H1 (cell line): ENCODE data around the gene PSD2. TPM values are rescaled to one million over a fixed set of nuclear protein-coding genes. Genes with fewer than 3 reads are reported as not detected.

ENCODE experiments used
- CTCF ChIA-PET: fragments of 300-600 bp; sonication (Branson Sonifier 250); formaldehyde crosslinking; loops from one replicate; lab custom pipeline; 2021; ENCODE audit not compliant: partially characterized antibody; lab: Charles Lee
- POLR2A ChIA-PET: fragments of 300-600 bp; sonication (Branson Sonifier 250); formaldehyde crosslinking; loops from one replicate; lab custom pipeline; 2021; ENCODE audit warnings: inconsistent platforms; ENCODE audit not compliant: partially characterized antibody; lab: Charles Lee
- DNase-seq, 2 experiments: peaks; one replicate each; pipeline versions ENCODE4 v3.0.0 to v3.0.0-alpha.2; 2010 to 2022; ENCODE audit warnings: low spot score in 2 of 2, low read depth in 1 of 2, mixed read lengths in 1 of 2
- FAIRE-seq: peaks from 2 replicates; lab custom pipeline; 2011; peaks lifted over from hg19 to GRCh38; lab: Jason Lieb, UNC
- H2AFZ ChIP-seq: 2 replicates; pipeline ENCODE4 v1.8.1; 2012; ENCODE audit warnings: low read length, inconsistent platforms
- H2AK5ac ChIP-seq: 2 replicates; pipeline ENCODE4 v1.6.1; 2013; ENCODE audit warnings: low read depth, low read length
- H2BK120ac ChIP-seq: replicated peaks from 2 replicates; pipeline ENCODE3; 2013; ENCODE audit warnings: low read depth, low read length, inconsistent platforms
- H2BK12ac ChIP-seq: 2 replicates; pipeline ENCODE4 v1.6.1; 2013; ENCODE audit warnings: low read depth, low read length
- H2BK15ac ChIP-seq: 2 replicates; pipeline ENCODE4 v1.6.1; 2013; ENCODE audit warnings: low read length
- H2BK20ac ChIP-seq: 2 replicates; pipeline ENCODE4 v1.6.1; 2013; ENCODE audit warnings: low read length
- H2BK5ac ChIP-seq: 2 replicates; pipeline ENCODE4 v1.6.1; 2013; ENCODE audit warnings: low read depth, low read length
- H3K14ac ChIP-seq: 2 replicates; pipeline ENCODE4 v1.6.1; 2013; ENCODE audit warnings: inconsistent platforms; ENCODE audit not compliant: insufficient read length
- H3K18ac ChIP-seq: 2 replicates; pipeline ENCODE4 v1.6.1; 2013; ENCODE audit warnings: low read length; ENCODE audit errors: extremely low read depth
- H3K23ac ChIP-seq: 2 replicates; pipeline ENCODE4 v1.6.1; 2013; ENCODE audit warnings: inconsistent platforms; ENCODE audit not compliant: insufficient read length
- H3K23me2 ChIP-seq: 2 replicates; pipeline ENCODE4 v1.6.1; 2013; ENCODE audit warnings: low read depth, low read length
- H3K27ac ChIP-seq: 2 replicates; pipeline ENCODE4 v1.6.1; 2011; ENCODE audit warnings: low read depth, low read length, inconsistent platforms
- H3K27me3 ChIP-seq, 4 experiments: replicated peaks in 1 of 4; 1 replicate in 1 of 4; 2 replicates in 3 of 4; pipeline versions ENCODE4 v1.6.1 to v1.8.1; 2011 to 2013; ENCODE audit warnings: low read length in 3 of 4, mild to moderate bottlenecking in 3 of 4, inconsistent platforms in 2 of 4, mixed read lengths in 2 of 4, moderate library complexity in 1 of 4; ENCODE audit not compliant: control insufficient read depth in 3 of 4, insufficient read depth in 3 of 4; ENCODE audit errors: extremely low read depth in 1 of 4
- H3K36me3 ChIP-seq, 4 experiments: 2 replicates each; pipeline versions ENCODE4 v1.6.1 to v1.8.1; 2011 to 2013; ENCODE audit warnings: mild to moderate bottlenecking in 4 of 4, low read length in 3 of 4, moderate library complexity in 2 of 4, control low read depth in 1 of 4, inconsistent platforms in 1 of 4; ENCODE audit not compliant: insufficient read depth in 4 of 4, control insufficient read depth in 2 of 4
- H3K4ac ChIP-seq: replicated peaks from 2 replicates; pipeline ENCODE3; 2013; ENCODE audit warnings: low read length, low read depth, mixed read lengths, inconsistent platforms; ENCODE audit not compliant: insufficient read length
- H3K4me1 ChIP-seq, 4 experiments: replicated peaks in 1 of 4; 1 replicate in 1 of 4; 2 replicates in 3 of 4; pipeline versions ENCODE4 v1.6.1 to v1.8.1; 2011 to 2013; ENCODE audit warnings: low read length in 3 of 4, inconsistent platforms in 2 of 4, mixed read lengths in 1 of 4; ENCODE audit not compliant: insufficient read depth in 4 of 4, control insufficient read depth in 3 of 4
- H3K4me2 ChIP-seq, 2 experiments: 2 replicates each; pipeline versions ENCODE4 v1.6.1 to v1.8.1; 2011 to 2013; ENCODE audit warnings: low read depth in 2 of 2, low read length in 2 of 2, control low read depth in 1 of 2, inconsistent platforms in 1 of 2, mild to moderate bottlenecking in 1 of 2; ENCODE audit not compliant: insufficient read depth in 1 of 2
- H3K4me3 ChIP-seq, 4 experiments: fragments of 200-600, 300-600 bp in 1 of 4; sonication (generic), shearing (Covaris generic), sonication (Bioruptor Twin) in 1 of 4; 2 replicates each; pipeline versions ENCODE4 v1.5.1 to v1.8.1; 2011 to 2016; ENCODE audit warnings: low read length in 4 of 4, low read depth in 3 of 4, control low read depth in 2 of 4, inconsistent platforms in 2 of 4, mild to moderate bottlenecking in 2 of 4, mixed read lengths in 1 of 4, moderate library complexity in 1 of 4; ENCODE audit not compliant: insufficient read depth in 2 of 4; ENCODE audit errors: extremely low read depth in 1 of 4
- H3K56ac ChIP-seq: replicated peaks from 2 replicates; pipeline ENCODE3; 2013; ENCODE audit warnings: low read depth, mild to moderate bottlenecking, mixed read lengths, low read length, inconsistent platforms; ENCODE audit not compliant: insufficient read length
- H3K79me1 ChIP-seq: 2 replicates; pipeline ENCODE4 v1.6.1; 2013; ENCODE audit warnings: low read depth, low read length, control low read depth
- H3K79me2 ChIP-seq, 2 experiments: 2 replicates each; pipeline versions ENCODE4 v1.6.1 to v1.8.1; 2012 to 2013; ENCODE audit warnings: low read length in 2 of 2, mild to moderate bottlenecking in 2 of 2, inconsistent platforms in 1 of 2; ENCODE audit not compliant: insufficient read depth in 2 of 2, control insufficient read depth in 1 of 2
- H3K9ac ChIP-seq, 4 experiments: replicated peaks in 1 of 4; 1 replicate in 1 of 4; 2 replicates in 3 of 4; pipeline versions ENCODE4 v1.6.1 to v1.8.1; 2011 to 2013; ENCODE audit warnings: low read depth in 3 of 4, low read length in 3 of 4, control low read depth in 2 of 4, mild to moderate bottlenecking in 2 of 4, moderate library complexity in 2 of 4, inconsistent platforms in 1 of 4; ENCODE audit errors: extremely low read depth in 1 of 4
- H3K9me3 ChIP-seq, 2 experiments: 2 replicates each; pipeline versions ENCODE4 v1.6.1 to v1.8.1; 2012 to 2013; ENCODE audit warnings: mild to moderate bottlenecking in 2 of 2, moderate library complexity in 2 of 2, control low read depth in 1 of 2, inconsistent platforms in 1 of 2, low read depth in 1 of 2, low read length in 1 of 2, mixed read lengths in 1 of 2; ENCODE audit not compliant: insufficient read depth in 2 of 2
- H4K20me1 ChIP-seq, 2 experiments: replicated peaks in 1 of 2; 2 replicates each; pipeline versions ENCODE3 to v1.8.1; 2011 to 2013; ENCODE audit warnings: inconsistent platforms in 2 of 2, low read length in 2 of 2, mild to moderate bottlenecking in 1 of 2; ENCODE audit not compliant: insufficient read depth in 2 of 2, control insufficient read depth in 1 of 2
- H4K5ac ChIP-seq: 2 replicates; pipeline ENCODE4 v1.6.1; 2013; ENCODE audit warnings: low read length, low read depth, mixed read lengths, inconsistent platforms; ENCODE audit not compliant: insufficient read length
- H4K8ac ChIP-seq: 2 replicates; pipeline ENCODE4 v1.8.0; 2013; ENCODE audit warnings: mild to moderate bottlenecking, moderate library complexity, low read length, inconsistent platforms; ENCODE audit not compliant: insufficient read depth; ENCODE audit errors: extremely low read depth
- H4K91ac ChIP-seq: replicated peaks from 2 replicates; pipeline ENCODE3; 2013; ENCODE audit warnings: low read length, mixed read lengths, inconsistent platforms; ENCODE audit not compliant: insufficient read length
- WGBS, 2 experiments: shearing (Covaris generic) in 1 of 2; methylation state at CpG; one replicate each; pipeline versions ENCODE4 v1.1.6 to v1.1.7; 2013 to 2015; ENCODE audit warnings: low lambda C conversion rate in 2 of 2, mixed read lengths in 2 of 2, inconsistent platforms in 1 of 2, low coverage in 1 of 2, missing lambda C conversion rate in 1 of 2; ENCODE audit not compliant: insufficient replicate concordance in 2 of 2, insufficient coverage in 1 of 2, insufficient read length in 1 of 2; ENCODE audit errors: extremely low coverage in 1 of 2, missing lambda C conversion rate in 1 of 2; 5-methylcytosine and 5-hydroxymethylcytosine counted together
- polyA plus RNA-seq, 7 experiments: library from polyadenylated mRNA; depleted of rRNA in 3 of 7; stranded (reverse) in 5 of 7; unstranded in 2 of 7; fragments of >200 nt in 5 of 7; fragments of 200-250 nt in 2 of 7; gene quantifications; 1 replicate in 5 of 7; 2 replicates in 1 of 7; 4 replicates in 1 of 7; pipeline versions ENCODE4 v1.2.1 to v1.2.3, GENCODE V29; 2011 to 2013; ENCODE audit warnings: missing spikeins in 2 of 7, mixed read lengths in 2 of 7
- total RNA-seq: library from RNA; stranded (reverse); fragmentation: NEBNext Ultra II Directional; extraction: Animal tissue kit (Norgen Biotek cat#: 25700); gene quantifications from 2 replicates; pipeline ENCODE4 v1.2.1, GENCODE V29; 2021

Gene PSD2
- total and polyA plus RNA-seq, 2 of the 8 experiments (the other 6 are each of a cell fraction or from before 2014, with no cell fraction given): 0.06 to 0.14 TPM

DNA sequence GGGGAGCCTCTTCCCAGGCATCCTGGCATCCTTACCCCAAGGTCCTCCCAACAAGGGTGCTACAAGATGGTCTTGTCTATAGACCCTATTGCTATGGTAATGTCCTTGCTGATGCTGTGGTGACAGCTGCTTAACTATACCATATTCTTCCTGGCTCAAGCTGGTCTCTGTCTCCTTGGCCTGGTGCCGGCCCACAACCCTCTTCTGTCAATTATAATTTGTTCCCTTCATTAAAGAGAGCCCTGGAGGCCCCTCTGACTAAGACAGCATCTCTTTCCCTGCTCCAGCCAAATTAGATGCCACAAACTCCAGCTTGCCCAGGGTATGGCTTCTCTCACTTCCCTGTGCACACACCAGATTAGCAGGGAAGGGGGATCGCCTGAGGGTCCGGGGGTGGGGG lies 86.7 kb downstream of the PSD2 start:
- H3K4me2 ChIP-seq: no peak overlapping the region
- H2AFZ ChIP-seq: no peak overlapping the region
- H2BK12ac ChIP-seq: no peak overlapping the region
- H3K79me2 ChIP-seq: no peaks in the 10 kb centered on the region
- H3K9ac ChIP-seq: no peak overlapping the region
- H3K4me1 ChIP-seq: peaks cover 0 to 9% (median 0%) of the 10 kb centered on the region in 4 experiments; a peak in 3 of 7 replicates
- no peak overlapping the region for H3K27ac ChIP-seq
- H2BK5ac ChIP-seq: no peak overlapping the region
- no peak overlapping the region for H3K4ac ChIP-seq
- H4K8ac ChIP-seq: no peak overlapping the region
- ChIA-PET POLR2A (no interaction called here), CTCF (interaction anchor here (0.7 to 3.6 kb wide), 11 partner anchors 10 to 162 kb away, joined by 3 to 43 read pairs (median 5); no protein-coding TSS in a partner anchor)
- no peak overlapping the region for H2BK20ac ChIP-seq
- no peak overlapping the region for H2BK120ac ChIP-seq
- no peak overlapping the region for H4K5ac ChIP-seq
- H3K4me3 ChIP-seq: no peak overlapping the region
- no peak overlapping the region for H2AK5ac ChIP-seq
- DNase-seq (no peak), FAIRE-seq (no peak)
- peaks cover 2% of the 10 kb centered on the region; the same call in 1 of the 2 replicates for H3K79me1 ChIP-seq
- H3K23me2 ChIP-seq: no peaks in the 10 kb centered on the region
- H2BK15ac ChIP-seq: no peak overlapping the region
- no peak overlapping the region for H3K18ac ChIP-seq
- WGBS, 2 experiments: 81% methylated on average over 3 of the region's 3 CpGs; no CpG with 5 or more reads in 1 of the 2 experiments
- no peak overlapping the region for H3K14ac ChIP-seq
- H3K36me3 ChIP-seq: no peaks in the 10 kb centered on the region
- H3K27me3 ChIP-seq: peaks cover 0 to 2% (median 0%) of the 10 kb centered on the region in 4 experiments; a peak in 2 of 7 replicates
- no peak overlapping the region for H3K23ac ChIP-seq
- no peaks in the 10 kb centered on the region for H3K9me3 ChIP-seq
- H4K20me1 ChIP-seq: no peaks in the 10 kb centered on the region
- no peak overlapping the region for H3K56ac ChIP-seq
- H4K91ac ChIP-seq: no peak overlapping the region
